ENCODE results near the gene CLIC5.

DNA sequence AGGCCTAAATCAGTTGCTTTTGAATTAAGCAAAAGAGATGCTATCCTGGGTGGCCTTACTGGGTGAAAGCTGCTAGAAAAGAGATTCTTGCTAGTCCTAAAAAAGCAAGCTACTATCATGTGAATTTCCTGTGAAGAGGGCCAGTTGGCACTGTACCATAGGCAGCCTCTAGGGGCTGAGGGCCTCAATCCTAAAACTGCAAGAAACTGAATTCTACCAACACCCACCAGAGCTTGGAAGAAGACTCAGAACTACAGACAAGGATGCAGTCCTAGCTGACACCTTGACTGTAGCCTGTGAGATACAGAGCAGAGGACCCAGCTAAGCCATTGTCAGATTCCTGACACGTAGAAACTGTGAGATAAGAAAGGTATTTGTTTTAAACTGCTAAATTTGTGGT lies 24.5 kb downstream of the CLIC5 start:
- TF ChIP-seq, protein P1, sequence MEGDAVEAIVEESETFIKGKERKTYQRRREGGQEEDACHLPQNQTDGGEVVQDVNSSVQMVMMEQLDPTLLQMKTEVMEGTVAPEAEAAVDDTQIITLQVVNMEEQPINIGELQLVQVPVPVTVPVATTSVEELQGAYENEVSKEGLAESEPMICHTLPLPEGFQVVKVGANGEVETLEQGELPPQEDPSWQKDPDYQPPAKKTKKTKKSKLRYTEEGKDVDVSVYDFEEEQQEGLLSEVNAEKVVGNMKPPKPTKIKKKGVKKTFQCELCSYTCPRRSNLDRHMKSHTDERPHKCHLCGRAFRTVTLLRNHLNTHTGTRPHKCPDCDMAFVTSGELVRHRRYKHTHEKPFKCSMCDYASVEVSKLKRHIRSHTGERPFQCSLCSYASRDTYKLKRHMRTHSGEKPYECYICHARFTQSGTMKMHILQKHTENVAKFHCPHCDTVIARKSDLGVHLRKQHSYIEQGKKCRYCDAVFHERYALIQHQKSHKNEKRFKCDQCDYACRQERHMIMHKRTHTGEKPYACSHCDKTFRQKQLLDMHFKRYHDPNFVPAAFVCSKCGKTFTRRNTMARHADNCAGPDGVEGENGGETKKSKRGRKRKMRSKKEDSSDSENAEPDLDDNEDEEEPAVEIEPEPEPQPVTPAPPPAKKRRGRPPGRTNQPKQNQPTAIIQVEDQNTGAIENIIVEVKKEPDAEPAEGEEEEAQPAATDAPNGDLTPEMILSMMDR (IDR thresholded peaks at IDR 0.05) = no peak
- no peak for TF ChIP-seq POLR2A (IDR thresholded peaks at IDR 0.05)
